HepG2 (cell line): ENCODE data around the gene C14orf132. TPM values are rescaled to one million over a fixed set of nuclear protein-coding genes. Genes with fewer than 3 reads are reported as not detected.

Source experiments
- HES4 ChIP-seq: sonication (generic); formaldehyde crosslinking; IDR thresholded peaks from 2 replicates; pipeline ENCODE4 v1.9.0; 2021; ENCODE audit warnings: mild to moderate bottlenecking, missing genetic modification reagents, borderline replicate concordance
- JUNB ChIP-seq: sonication (generic); formaldehyde crosslinking; IDR thresholded peaks from 2 replicates; pipeline ENCODE4 v1.8.0; 2022; ENCODE audit warnings: missing genetic modification reagents, mild to moderate bottlenecking, borderline replicate concordance
- KDM6A ChIP-seq: IDR thresholded peaks from 2 replicates; pipeline ENCODE4 v1.6.1; 2016; ENCODE audit warnings: low read depth
- NAIF1 ChIP-seq: sonication (generic); formaldehyde crosslinking; IDR thresholded peaks from 2 replicates; pipeline ENCODE4 v1.5.0; 2020; ENCODE audit warnings: mild to moderate bottlenecking, missing genetic modification reagents, borderline replicate concordance
- SMC3 ChIP-seq: IDR thresholded peaks from 2 replicates; pipeline ENCODE4 v1.6.1; 2011; ENCODE audit warnings: low read length, improper control_type of control experiment
- TOPORS ChIP-seq: sonication (generic); formaldehyde crosslinking; IDR thresholded peaks from 2 replicates; pipeline ENCODE4 v1.8.0; 2023; ENCODE audit warnings: mild to moderate bottlenecking, missing genetic modification reagents
- ZNF235 ChIP-seq: sonication (generic); formaldehyde crosslinking; IDR thresholded peaks from 2 replicates; pipeline ENCODE4 v1.8.1; 2023; ENCODE audit warnings: mild to moderate bottlenecking, missing genetic modification reagents, borderline replicate concordance
- ZNF768 ChIP-seq: sonication (generic); formaldehyde crosslinking; IDR thresholded peaks from 2 replicates; pipeline ENCODE4 v1.4.0; 2020; ENCODE audit warnings: missing genetic modification reagents
- polyA plus RNA-seq, 8 experiments: library from polyadenylated mRNA; depleted of rRNA in 3 of 8; stranded (reverse) in 7 of 8; unstranded in 1 of 8; fragments of >200 nt; fragmentation: Illumina TruSeq in 4 of 8; extraction: Trizol in 4 of 8; gene quantifications; 2 replicates each; pipeline versions ENCODE4 v1.2.1 to v1.2.3, GENCODE V29; 2011 to 2016; ENCODE audit warnings: low read depth in 4 of 8, missing spikeins in 1 of 8, mixed read lengths in 1 of 8; ENCODE audit not compliant: insufficient read depth in 1 of 8
- total RNA-seq, 5 experiments: library from RNA; depleted of rRNA; stranded (reverse); fragments of >200 nt; fragmentation: Illumina TruSeq; extraction: Trizol; gene quantifications; 2 replicates each; pipeline ENCODE4 v1.2.3, GENCODE V29; 2016; ENCODE audit warnings: low read depth in 1 of 5
- TF ChIP-seq, protein P1 (sequence below): sonication (generic); formaldehyde crosslinking; IDR thresholded peaks from 2 replicates; pipeline ENCODE4 v1.4.0; 2020; ENCODE audit warnings: mild to moderate bottlenecking, missing genetic modification reagents
- TF ChIP-seq, protein P2 (sequence below): sonication (generic); formaldehyde crosslinking; IDR thresholded peaks from 2 replicates; pipeline ENCODE4 v1.4.0; 2020; ENCODE audit warnings: missing genetic modification reagents

The C14orf132 gene
- total and polyA plus RNA-seq, 2 of the 13 experiments (the other 11 are each of a cell fraction or from before 2014, with no cell fraction given): 0.13 to 0.15 TPM

DNA sequence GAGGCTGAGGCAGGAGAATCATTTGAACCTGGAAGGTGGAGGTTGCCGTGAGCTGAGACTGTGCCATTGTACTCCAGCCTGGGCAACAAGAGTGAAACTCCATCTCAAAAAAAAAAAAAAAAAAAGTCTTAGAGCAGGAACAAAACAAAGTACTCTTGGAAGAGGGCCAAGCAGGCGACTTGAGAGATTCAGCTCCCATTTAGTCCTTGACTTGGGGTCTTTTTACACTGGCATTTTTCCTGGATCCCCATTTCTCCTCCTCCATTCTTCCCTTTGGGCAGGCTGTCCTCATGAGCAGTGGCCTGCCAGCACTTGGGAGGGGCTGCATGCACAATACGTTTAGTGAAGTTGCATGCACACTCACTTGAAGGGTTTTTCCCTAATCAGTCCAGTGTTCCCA, 72.9 kb downstream of the C14orf132 start (continued):
- TF ChIP-seq, protein P1, sequence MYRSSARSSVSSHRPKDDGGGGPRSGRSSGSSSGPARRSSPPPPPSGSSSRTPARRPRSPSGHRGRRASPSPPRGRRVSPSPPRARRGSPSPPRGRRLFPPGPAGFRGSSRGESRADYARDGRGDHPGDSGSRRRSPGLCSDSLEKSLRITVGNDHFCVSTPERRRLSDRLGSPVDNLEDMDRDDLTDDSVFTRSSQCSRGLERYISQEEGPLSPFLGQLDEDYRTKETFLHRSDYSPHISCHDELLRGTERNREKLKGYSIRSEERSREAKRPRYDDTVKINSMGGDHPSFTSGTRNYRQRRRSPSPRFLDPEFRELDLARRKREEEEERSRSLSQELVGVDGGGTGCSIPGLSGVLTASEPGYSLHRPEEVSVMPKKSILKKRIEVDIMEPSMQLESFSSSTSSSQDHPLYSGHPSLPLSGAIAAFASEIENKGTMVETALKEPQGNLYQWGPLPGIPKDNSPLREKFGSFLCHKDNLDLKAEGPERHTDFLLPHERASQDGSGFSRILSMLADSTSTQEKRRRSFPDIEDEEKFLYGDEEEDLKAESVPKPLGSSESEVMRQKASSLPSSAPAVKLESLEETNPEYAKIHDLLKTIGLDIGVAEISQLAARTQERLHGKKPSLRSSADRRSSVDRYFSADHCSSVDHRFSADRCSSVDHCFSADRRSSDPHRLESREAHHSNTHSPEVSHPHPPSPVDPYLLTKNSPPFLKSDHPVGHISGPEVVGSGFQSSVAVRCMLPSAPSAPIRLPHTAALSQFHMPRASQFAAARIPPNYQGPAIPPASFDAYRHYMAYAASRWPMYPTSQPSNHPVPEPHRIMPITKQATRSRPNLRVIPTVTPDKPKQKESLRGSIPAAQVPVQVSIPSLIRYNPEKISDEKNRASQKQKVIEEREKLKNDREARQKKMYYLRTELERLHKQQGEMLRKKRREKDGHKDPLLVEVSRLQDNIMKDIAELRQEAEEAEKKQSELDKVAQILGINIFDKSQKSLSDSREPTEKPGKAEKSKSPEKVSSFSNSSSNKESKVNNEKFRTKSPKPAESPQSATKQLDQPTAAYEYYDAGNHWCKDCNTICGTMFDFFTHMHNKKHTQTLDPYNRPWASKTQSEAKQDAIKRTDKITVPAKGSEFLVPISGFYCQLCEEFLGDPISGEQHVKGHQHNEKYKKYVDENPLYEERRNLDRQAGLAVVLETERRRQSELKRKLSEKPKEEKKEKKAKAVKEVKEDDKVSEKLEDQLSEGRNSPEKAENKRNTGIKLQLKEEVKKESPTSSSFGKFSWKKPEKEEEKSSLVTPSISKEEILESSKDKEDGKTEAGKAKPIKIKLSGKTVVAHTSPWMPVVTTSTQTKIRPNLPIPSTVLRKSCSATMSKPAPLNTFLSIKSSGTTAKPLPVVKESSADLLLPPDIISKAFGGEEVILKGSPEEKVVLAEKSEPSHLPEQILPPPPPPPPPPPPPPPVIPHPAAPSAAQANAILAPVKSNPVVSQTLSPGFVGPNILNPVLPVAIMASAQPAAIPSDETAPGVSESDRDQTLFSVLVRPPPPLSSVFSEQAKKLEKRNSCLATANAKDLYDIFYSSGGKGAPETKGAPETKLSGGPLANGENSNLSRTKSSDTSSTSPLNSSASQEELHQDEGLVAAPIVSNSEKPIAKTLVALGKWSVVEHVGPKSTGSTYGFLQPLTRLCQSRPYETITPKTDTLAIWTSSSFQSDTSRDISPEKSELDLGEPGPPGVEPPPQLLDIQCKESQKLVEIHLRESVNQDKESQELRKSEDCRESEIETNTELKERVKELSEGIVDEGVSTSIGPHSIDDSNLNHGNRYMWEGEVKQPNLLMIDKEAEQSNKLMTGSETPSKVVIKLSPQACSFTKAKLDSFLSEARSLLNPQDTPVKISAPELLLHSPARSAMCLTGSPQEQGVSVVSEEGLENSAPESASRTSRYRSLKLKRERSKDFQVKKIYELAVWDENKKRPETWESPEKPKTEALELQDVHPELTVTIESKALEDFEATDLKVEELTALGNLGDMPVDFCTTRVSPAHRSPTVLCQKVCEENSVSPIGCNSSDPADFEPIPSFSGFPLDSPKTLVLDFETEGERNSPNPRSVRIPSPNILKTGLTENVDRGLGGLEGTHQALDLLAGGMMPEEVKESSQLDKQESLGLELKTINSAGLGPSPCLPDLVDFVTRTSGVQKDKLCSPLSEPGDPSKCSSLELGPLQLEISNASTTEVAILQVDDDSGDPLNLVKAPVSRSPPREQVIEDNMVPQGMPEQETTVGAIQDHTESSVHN (CRISPR knock-in tag): no peak
- TF ChIP-seq JUNB (CRISPR knock-in tag) (no peak), NAIF1 (CRISPR knock-in tag) (no peak), ZNF768 (CRISPR knock-in tag) (no peak), HES4 (CRISPR knock-in tag) (no peak), ZNF235 (CRISPR knock-in tag) (no peak), TOPORS (CRISPR knock-in tag) (no peak), KDM6A (no peak), SMC3 (no peak)
- TF ChIP-seq, protein P2, sequence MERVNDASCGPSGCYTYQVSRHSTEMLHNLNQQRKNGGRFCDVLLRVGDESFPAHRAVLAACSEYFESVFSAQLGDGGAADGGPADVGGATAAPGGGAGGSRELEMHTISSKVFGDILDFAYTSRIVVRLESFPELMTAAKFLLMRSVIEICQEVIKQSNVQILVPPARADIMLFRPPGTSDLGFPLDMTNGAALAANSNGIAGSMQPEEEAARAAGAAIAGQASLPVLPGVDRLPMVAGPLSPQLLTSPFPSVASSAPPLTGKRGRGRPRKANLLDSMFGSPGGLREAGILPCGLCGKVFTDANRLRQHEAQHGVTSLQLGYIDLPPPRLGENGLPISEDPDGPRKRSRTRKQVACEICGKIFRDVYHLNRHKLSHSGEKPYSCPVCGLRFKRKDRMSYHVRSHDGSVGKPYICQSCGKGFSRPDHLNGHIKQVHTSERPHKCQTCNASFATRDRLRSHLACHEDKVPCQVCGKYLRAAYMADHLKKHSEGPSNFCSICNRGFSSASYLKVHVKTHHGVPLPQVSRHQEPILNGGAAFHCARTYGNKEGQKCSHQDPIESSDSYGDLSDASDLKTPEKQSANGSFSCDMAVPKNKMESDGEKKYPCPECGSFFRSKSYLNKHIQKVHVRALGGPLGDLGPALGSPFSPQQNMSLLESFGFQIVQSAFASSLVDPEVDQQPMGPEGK (CRISPR knock-in tag): no peak
